HEK293 (cell line): ENCODE measurements around the gene APH1A.

ENCODE experiments used
- CTCF ChIA-PET: fragments of 350-600 bp; formaldehyde crosslinking; extraction: SDS; loops from one replicate; lab custom pipeline; 2021; ENCODE audit warnings: antibody characterized with exemption; lab: Yijun Ruan, JAX
- POLR2A ChIA-PET: fragments of 300-600 bp; formaldehyde crosslinking; extraction: SDS; loops from one replicate; lab custom pipeline; 2020; ENCODE audit warnings: antibody characterized with exemption, inconsistent platforms; lab: Yijun Ruan, JAX
- H3K27ac ChIP-seq: fragments of 200-500 bp; sonication (Bioruptor generic); 2 replicates; pipeline ENCODE4 v1.5.1; 2014; ENCODE audit warnings: low read depth, low read length, control low read depth, inconsistent platforms; ENCODE audit errors: extremely low read depth
- H3K36me3 ChIP-seq, 2 experiments: fragments of 200-500 bp in 1 of 2; sonication (Bioruptor generic) in 1 of 2; 1 replicate in 1 of 2; 2 replicates in 1 of 2; pipeline ENCODE4 v1.5.1; 2014 to 2017; ENCODE audit warnings: inconsistent platforms in 2 of 2, low read length in 2 of 2; ENCODE audit not compliant: control insufficient read depth in 2 of 2, insufficient read depth in 1 of 2
- H3K4me1 ChIP-seq: fragments of 200-500 bp; sonication (Bioruptor generic); 2 replicates; pipeline ENCODE4 v1.5.1; 2014; ENCODE audit warnings: mild to moderate bottlenecking, low read length, inconsistent platforms; ENCODE audit not compliant: control insufficient read depth, insufficient read depth
- H3K4me3 ChIP-seq: 2 replicates; pipeline ENCODE4 v1.5.1; 2011; ENCODE audit warnings: low read depth, mild to moderate bottlenecking, control low read depth, low read length, moderate library complexity
- H3K9me3 ChIP-seq: fragments of 200-500 bp; sonication (Bioruptor generic); 2 replicates; pipeline ENCODE4 v1.5.1; 2014; ENCODE audit warnings: low read depth, low read length, inconsistent platforms; ENCODE audit not compliant: control insufficient read depth, insufficient read depth
- BCL11A ChIP-seq: fragments of 450-650 bp; formaldehyde crosslinking; IDR thresholded peaks from 2 replicates; pipeline ENCODE4 v1.5.1; 2016; ENCODE audit warnings: low read depth, missing biosample characterization, missing genetic modification characterization
- GLI2 ChIP-seq: fragments of 450-650 bp; formaldehyde crosslinking; IDR thresholded peaks from 2 replicates; pipeline ENCODE4; 2017; ENCODE audit warnings: missing biosample characterization, missing genetic modification characterization, low read depth, borderline replicate concordance
- HOXA7 ChIP-seq: sonication (generic); formaldehyde crosslinking; IDR thresholded peaks from 2 replicates; pipeline ENCODE4 v1.8.1; 2022; ENCODE audit warnings: missing genetic modification reagents, borderline replicate concordance
- KLF1 ChIP-seq: fragments of 450-650 bp; formaldehyde crosslinking; IDR thresholded peaks from 2 replicates; pipeline ENCODE4 v1.5.1; 2016; ENCODE audit warnings: missing biosample characterization, missing genetic modification characterization
- KLF16 ChIP-seq: fragments of 450-650 bp; formaldehyde crosslinking; IDR thresholded peaks from 2 replicates; pipeline ENCODE4 v1.5.1; 2017; ENCODE audit warnings: missing biosample characterization, missing genetic modification characterization
- OSR2 ChIP-seq: fragments of 450-650 bp; formaldehyde crosslinking; IDR thresholded peaks from 2 replicates; pipeline ENCODE4 v1.5.1; 2016; ENCODE audit warnings: missing biosample characterization, missing genetic modification characterization
- WT1 ChIP-seq: fragments of 450-650 bp; formaldehyde crosslinking; IDR thresholded peaks from 2 replicates; pipeline ENCODE4 v1.5.1; 2016; ENCODE audit warnings: missing biosample characterization, missing genetic modification characterization
- ZBTB1 ChIP-seq: fragments of 450-650 bp; formaldehyde crosslinking; IDR thresholded peaks from 2 replicates; pipeline ENCODE4 v1.5.1; 2016; ENCODE audit warnings: missing biosample characterization, missing genetic modification characterization
- ZBTB21 ChIP-seq: fragments of 450-650 bp; formaldehyde crosslinking; IDR thresholded peaks from 2 replicates; pipeline ENCODE4 v1.5.1; 2017; ENCODE audit warnings: missing biosample characterization, missing genetic modification characterization
- ZEB2 ChIP-seq: fragments of 450-650 bp; formaldehyde crosslinking; IDR thresholded peaks from 2 replicates; pipeline ENCODE4 v1.5.1; 2016; ENCODE audit warnings: missing biosample characterization, missing genetic modification characterization
- ZFP3 ChIP-seq: fragments of 450-650 bp; formaldehyde crosslinking; IDR thresholded peaks from 2 replicates; pipeline ENCODE4 v1.5.1; 2016; ENCODE audit warnings: low read depth, missing biosample characterization, missing genetic modification characterization
- ZFP41 ChIP-seq: fragments of 450-650 bp; formaldehyde crosslinking; IDR thresholded peaks from 2 replicates; pipeline ENCODE4 v1.5.1; 2016; ENCODE audit warnings: missing biosample characterization, missing genetic modification characterization, borderline replicate concordance
- ZNF223 ChIP-seq: fragments of 450-650 bp; formaldehyde crosslinking; IDR thresholded peaks from 2 replicates; pipeline ENCODE4 v1.5.1; 2016; ENCODE audit warnings: missing biosample characterization, missing genetic modification characterization
- ZNF239 ChIP-seq: fragments of 450-650 bp; formaldehyde crosslinking; IDR thresholded peaks from 2 replicates; pipeline ENCODE4 v1.5.1; 2016; ENCODE audit warnings: missing biosample characterization, missing genetic modification characterization
- ZNF248 ChIP-seq: fragments of 450-650 bp; formaldehyde crosslinking; IDR thresholded peaks from 2 replicates; pipeline ENCODE4 v1.5.1; 2017; ENCODE audit warnings: missing biosample characterization, missing genetic modification characterization
- ZNF302 ChIP-seq: fragments of 450-650 bp; formaldehyde crosslinking; IDR thresholded peaks from 2 replicates; pipeline ENCODE4 v1.5.1; 2016; ENCODE audit warnings: missing biosample characterization, missing genetic modification characterization, low read depth
- ZNF354C ChIP-seq: fragments of 450-650 bp; formaldehyde crosslinking; IDR thresholded peaks from 2 replicates; pipeline ENCODE4 v1.5.1; 2016; ENCODE audit warnings: missing biosample characterization, missing genetic modification characterization, low read depth, borderline replicate concordance
- ZNF366 ChIP-seq: fragments of 450-650 bp; formaldehyde crosslinking; conservative IDR thresholded peaks from 2 replicates; pipeline ENCODE4 v1.5.1; 2016; ENCODE audit warnings: missing biosample characterization, missing genetic modification characterization
- ZNF555 ChIP-seq: fragments of 450-650 bp; formaldehyde crosslinking; conservative IDR thresholded peaks from 2 replicates; pipeline ENCODE4 v1.5.1; 2017; ENCODE audit warnings: missing biosample characterization, mild to moderate bottlenecking, missing genetic modification characterization, inconsistent platforms
- ZNF585B ChIP-seq: fragments of 450-650 bp; formaldehyde crosslinking; IDR thresholded peaks from 2 replicates; pipeline ENCODE4 v1.5.1; 2016; ENCODE audit warnings: missing biosample characterization, missing genetic modification characterization
- ZNF776 ChIP-seq: fragments of 450-650 bp; formaldehyde crosslinking; IDR thresholded peaks from 2 replicates; pipeline ENCODE4 v1.5.0; 2017; ENCODE audit warnings: missing biosample characterization, missing genetic modification characterization, borderline replicate concordance
- ZNF777 ChIP-seq: fragments of 450-650 bp; formaldehyde crosslinking; IDR thresholded peaks from 2 replicates; pipeline ENCODE4 v1.5.1; 2017; ENCODE audit warnings: missing biosample characterization, missing genetic modification characterization, borderline replicate concordance
- TF ChIP-seq, protein P1 (sequence below): fragments of 450-650 bp; formaldehyde crosslinking; IDR thresholded peaks from 2 replicates; pipeline ENCODE4 v1.5.1; 2016; ENCODE audit warnings: missing biosample characterization, missing genetic modification characterization
- TF ChIP-seq, protein P2 (sequence below): fragments of 450-650 bp; formaldehyde crosslinking; conservative IDR thresholded peaks from 2 replicates; pipeline ENCODE4 v1.5.1; 2016; ENCODE audit warnings: low read depth, missing biosample characterization, missing genetic modification characterization
- TF ChIP-seq, protein P3 (sequence below): fragments of 450-650 bp; IDR thresholded peaks from 2 replicates; pipeline ENCODE4 v1.5.1; 2018; ENCODE audit warnings: missing biosample characterization, missing genetic modification characterization
- TF ChIP-seq, protein P4 (sequence below): fragments of 450-650 bp; formaldehyde crosslinking; IDR thresholded peaks from 2 replicates; pipeline ENCODE4 v1.5.1; 2016; ENCODE audit warnings: missing biosample characterization, missing genetic modification characterization

APH1A gene

DNA sequence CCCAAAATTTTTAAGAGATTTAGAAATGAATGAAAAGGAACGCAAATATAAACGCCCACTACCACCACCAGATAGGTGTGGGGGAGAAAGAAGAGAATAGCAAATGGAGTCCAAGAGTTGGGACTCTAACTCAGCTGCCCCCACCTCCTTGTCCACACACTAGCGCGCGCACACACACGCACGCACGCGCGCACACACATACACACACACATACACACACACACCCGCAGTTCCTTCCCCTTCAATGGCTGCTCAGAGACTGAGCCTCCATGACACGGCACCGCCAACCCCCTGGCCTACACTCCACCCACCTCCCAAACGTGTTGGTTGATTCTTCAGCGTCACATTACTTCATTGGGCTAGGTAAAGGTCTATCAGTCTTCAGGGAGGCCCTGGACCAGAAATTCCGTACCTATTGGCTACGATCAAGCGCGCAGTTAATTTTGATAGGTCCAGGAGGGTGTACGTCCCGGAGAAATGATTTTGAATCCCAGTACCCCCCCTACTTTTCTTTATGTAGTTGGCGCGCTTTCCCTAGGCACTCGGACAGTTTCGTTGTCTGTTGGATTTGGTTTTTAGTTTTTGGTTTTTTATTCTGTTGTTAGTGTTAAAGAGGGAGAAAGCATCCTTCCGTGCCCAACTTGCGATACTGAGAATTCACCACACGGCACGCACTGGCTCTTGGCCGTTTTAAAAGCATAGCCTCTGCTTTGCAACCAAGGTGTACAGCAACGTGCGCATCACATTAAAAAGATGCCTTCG is 32.8 kb downstream of the APH1A start, which contains the start of gene ANP32E:
Gene ANP32E, minus strand, starts transcription at position 261 of the 762 bp plus-strand sequence. CDS start 326 bp downstream, outside the sequence.
- Histone ChIP-seq H3K36me3 (peaks cover 4 to 6% of the 10 kb centered on the region in 2 experiments; a peak in 2 of 3 replicates), H3K9me3 (no peaks in the 10 kb centered on the region), H3K27ac (peak within 1 kb of the TSS; percentile 82), H3K4me1 (no peaks in the 10 kb centered on the region; the same call in 1 of the 2 replicates), H3K4me3 (peak within 1 kb of the TSS; percentile 89)
- CTCF ChIA-PET, result interaction anchor here (0.6 to 0.8 kb wide), 3 partner anchors 39 to 73 kb away, joined by 3 to 4 read pairs (median 3); no protein-coding TSS in a partner anchor
- POLR2A ChIA-PET, result interaction anchor here (0.6 to 0.8 kb wide), 3 partner anchors 13 to 128 kb away, joined by 3 to 4 read pairs (median 3); partner anchors contain the start of gene RPRD2
- TF ChIP-seq ZNF354C (tag by site-specific recombination) (no peak), HOXA7 (CRISPR knock-in tag) (no peak), GLI2 (tag by site-specific recombination) (no peak; the same call in 1 of the 2 replicates), ZNF223 (tag by site-specific recombination) (0 out of 2 replicates have a peak, but pooled peaks have one; percentile 23), ZNF248 (tag by site-specific recombination) (no peak), KLF1 (tag by site-specific recombination) (peak; percentile 78), ZBTB21 (tag by site-specific recombination) (peak; percentile 70), ZNF776 (no peak), ZEB2 (tag by site-specific recombination) (peak; percentile 70), ZBTB1 (peak; percentile 91; the same call in 1 of the 2 replicates), ZNF555 (tag by site-specific recombination) (no peak), OSR2 (tag by site-specific recombination) (no peak), ZNF585B (tag by site-specific recombination) (no peak), ZNF302 (tag by site-specific recombination) (no peak), ZNF239 (no peak), ZNF777 (tag by site-specific recombination) (no peak), KLF16 (tag by site-specific recombination) (peak; percentile 97), ZFP3 (tag by site-specific recombination) (peak; percentile 23; the same call in 1 of the 2 replicates), BCL11A (tag by site-specific recombination) (peak; percentile 47; the same call in 1 of the 2 replicates), ZFP41 (no peak), ZNF366 (tag by site-specific recombination) (peak; percentile 86), WT1 (peak; percentile 41; the same call in 1 of the 2 replicates)
- TF ChIP-seq, protein P1, sequence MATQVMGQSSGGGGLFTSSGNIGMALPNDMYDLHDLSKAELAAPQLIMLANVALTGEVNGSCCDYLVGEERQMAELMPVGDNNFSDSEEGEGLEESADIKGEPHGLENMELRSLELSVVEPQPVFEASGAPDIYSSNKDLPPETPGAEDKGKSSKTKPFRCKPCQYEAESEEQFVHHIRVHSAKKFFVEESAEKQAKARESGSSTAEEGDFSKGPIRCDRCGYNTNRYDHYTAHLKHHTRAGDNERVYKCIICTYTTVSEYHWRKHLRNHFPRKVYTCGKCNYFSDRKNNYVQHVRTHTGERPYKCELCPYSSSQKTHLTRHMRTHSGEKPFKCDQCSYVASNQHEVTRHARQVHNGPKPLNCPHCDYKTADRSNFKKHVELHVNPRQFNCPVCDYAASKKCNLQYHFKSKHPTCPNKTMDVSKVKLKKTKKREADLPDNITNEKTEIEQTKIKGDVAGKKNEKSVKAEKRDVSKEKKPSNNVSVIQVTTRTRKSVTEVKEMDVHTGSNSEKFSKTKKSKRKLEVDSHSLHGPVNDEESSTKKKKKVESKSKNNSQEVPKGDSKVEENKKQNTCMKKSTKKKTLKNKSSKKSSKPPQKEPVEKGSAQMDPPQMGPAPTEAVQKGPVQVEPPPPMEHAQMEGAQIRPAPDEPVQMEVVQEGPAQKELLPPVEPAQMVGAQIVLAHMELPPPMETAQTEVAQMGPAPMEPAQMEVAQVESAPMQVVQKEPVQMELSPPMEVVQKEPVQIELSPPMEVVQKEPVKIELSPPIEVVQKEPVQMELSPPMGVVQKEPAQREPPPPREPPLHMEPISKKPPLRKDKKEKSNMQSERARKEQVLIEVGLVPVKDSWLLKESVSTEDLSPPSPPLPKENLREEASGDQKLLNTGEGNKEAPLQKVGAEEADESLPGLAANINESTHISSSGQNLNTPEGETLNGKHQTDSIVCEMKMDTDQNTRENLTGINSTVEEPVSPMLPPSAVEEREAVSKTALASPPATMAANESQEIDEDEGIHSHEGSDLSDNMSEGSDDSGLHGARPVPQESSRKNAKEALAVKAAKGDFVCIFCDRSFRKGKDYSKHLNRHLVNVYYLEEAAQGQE (tag by site-specific recombination), result peak; percentile 74
- TF ChIP-seq, protein P2, sequence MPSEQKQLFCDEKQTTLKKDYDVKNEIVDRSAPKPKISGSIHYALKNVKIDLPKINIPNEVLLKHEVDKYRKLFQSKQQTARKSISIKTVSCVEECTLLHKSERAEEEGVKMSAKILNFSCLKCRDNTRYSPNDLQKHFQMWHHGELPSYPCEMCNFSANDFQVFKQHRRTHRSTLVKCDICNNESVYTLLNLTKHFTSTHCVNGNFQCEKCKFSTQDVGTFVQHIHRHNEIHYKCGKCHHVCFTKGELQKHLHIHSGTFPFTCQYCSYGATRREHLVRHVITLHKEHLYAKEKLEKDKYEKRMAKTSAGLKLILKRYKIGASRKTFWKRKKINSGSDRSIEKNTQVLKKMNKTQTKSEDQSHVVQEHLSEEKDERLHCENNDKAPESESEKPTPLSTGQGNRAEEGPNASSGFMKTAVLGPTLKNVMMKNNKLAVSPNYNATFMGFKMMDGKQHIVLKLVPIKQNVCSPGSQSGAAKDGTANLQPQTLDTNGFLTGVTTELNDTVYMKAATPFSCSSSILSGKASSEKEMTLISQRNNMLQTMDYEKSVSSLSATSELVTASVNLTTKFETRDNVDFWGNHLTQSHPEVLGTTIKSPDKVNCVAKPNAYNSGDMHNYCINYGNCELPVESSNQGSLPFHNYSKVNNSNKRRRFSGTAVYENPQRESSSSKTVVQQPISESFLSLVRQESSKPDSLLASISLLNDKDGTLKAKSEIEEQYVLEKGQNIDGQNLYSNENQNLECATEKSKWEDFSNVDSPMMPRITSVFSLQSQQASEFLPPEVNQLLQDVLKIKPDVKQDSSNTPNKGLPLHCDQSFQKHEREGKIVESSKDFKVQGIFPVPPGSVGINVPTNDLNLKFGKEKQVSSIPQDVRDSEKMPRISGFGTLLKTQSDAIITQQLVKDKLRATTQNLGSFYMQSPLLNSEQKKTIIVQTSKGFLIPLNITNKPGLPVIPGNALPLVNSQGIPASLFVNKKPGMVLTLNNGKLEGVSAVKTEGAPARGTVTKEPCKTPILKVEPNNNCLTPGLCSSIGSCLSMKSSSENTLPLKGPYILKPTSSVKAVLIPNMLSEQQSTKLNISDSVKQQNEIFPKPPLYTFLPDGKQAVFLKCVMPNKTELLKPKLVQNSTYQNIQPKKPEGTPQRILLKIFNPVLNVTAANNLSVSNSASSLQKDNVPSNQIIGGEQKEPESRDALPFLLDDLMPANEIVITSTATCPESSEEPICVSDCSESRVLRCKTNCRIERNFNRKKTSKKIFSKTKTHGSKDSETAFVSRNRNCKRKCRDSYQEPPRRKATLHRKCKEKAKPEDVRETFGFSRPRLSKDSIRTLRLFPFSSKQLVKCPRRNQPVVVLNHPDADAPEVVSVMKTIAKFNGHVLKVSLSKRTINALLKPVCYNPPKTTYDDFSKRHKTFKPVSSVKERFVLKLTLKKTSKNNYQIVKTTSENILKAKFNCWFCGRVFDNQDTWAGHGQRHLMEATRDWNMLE (tag by site-specific recombination), result 0 out of 2 replicates have a peak, but pooled peaks have one; percentile 10
- TF ChIP-seq, protein P3, sequence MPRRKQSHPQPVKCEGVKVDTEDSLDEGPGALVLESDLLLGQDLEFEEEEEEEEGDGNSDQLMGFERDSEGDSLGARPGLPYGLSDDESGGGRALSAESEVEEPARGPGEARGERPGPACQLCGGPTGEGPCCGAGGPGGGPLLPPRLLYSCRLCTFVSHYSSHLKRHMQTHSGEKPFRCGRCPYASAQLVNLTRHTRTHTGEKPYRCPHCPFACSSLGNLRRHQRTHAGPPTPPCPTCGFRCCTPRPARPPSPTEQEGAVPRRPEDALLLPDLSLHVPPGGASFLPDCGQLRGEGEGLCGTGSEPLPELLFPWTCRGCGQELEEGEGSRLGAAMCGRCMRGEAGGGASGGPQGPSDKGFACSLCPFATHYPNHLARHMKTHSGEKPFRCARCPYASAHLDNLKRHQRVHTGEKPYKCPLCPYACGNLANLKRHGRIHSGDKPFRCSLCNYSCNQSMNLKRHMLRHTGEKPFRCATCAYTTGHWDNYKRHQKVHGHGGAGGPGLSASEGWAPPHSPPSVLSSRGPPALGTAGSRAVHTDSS, result no peak
- TF ChIP-seq, protein P4, sequence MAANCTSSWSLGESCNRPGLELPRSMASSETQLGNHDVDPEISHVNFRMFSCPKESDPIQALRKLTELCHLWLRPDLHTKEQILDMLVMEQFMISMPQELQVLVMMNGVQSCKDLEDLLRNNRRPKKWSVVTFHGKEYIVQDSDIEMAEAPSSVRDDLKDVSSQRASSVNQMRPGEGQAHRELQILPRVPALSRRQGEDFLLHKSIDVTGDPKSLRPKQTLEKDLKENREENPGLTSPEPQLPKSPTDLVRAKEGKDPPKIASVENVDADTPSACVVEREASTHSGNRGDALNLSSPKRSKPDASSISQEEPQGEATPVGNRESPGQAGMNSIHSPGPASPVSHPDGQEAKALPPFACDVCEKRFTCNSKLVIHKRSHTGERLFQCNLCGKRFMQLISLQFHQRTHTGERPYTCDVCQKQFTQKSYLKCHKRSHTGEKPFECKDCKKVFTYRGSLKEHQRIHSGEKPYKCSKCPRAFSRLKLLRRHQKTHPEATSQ (tag by site-specific recombination), result peak; percentile 88; the same call in 1 of the 2 replicates
